CD4-positive, alpha-beta T cell treated with Interleukin-17A for 4 hours (primary cell): ENCODE results near the gene LPAR4.
"Not testable (repeated sequence)": the region's sequence is repeated elsewhere in the genome, so short reads cannot be mapped to it uniquely, and the experiment has no call there.

Experiments
- DNase-seq: peaks from one replicate; pipeline ENCODE4 v3.0.0-alpha.2; 2020; ENCODE audit warnings: mixed read lengths

The LPAR4 gene, protein sequence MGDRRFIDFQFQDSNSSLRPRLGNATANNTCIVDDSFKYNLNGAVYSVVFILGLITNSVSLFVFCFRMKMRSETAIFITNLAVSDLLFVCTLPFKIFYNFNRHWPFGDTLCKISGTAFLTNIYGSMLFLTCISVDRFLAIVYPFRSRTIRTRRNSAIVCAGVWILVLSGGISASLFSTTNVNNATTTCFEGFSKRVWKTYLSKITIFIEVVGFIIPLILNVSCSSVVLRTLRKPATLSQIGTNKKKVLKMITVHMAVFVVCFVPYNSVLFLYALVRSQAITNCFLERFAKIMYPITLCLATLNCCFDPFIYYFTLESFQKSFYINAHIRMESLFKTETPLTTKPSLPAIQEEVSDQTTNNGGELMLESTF

DNA sequence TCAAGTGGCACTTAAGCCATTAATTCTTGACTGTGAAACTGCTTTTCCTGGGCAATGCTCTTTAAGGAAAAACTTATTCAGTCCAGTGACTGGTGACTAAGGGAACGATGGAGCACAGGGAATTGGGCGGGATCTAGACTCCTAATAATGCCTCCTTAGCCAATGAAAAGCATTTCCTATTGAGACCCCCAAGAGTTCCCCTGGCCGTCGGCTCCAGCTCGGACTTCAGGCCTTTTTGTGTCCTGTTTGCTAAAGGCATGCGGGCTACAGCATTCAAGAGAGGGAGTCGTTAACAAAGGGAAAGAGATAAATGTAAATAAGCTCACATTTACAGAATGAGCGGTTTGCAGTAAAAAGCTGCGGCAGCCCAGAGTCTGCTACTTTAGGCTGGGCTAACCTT is at the start of gene LPAR4:
Gene LPAR4, plus strand, starts transcription at position 232 of the 400 bp plus-strand sequence. CDS start 7,150 bp downstream, outside the sequence.
- DNase-seq = no peak

DNA sequence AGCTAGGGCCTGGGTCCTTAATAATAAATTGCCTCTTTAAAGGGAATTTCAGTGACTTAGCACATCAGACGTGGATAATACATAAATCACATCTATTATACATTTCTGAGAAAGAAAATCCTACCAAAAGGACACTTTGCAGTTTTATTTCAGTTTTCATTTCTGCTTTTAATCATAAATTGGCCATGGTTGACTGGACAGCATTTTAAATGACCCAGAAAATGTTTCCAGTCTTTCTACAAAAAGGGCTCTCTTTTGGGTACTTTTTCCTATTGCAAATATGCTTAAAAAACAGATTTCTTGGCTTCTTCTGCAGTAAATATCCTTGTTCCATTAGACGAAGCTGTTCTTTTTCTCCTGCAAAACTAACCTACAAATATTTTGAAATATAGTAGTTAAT is 41.4 kb upstream of the LPAR4 start:
- DNase-seq = no peak

DNA sequence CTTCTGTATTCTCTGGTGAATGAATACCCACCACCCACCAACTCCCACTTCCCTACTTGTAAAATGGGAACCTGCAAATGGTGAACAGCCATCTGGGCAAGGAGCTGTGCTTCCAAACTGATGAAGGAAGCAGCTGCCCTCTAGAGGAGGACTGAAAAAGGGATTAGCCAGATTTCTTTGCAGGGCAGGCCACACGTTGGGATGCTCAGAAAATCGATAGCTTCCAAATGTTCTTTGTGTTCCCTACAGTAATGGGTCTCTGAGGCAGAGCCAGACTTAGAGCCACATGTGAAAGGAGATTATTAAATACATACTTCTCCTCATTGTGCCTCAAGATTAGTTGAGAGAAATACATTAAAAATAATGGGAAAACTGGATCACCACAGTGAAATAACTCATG is 39.3 kb upstream of the LPAR4 start:
- DNase-seq = no peak

DNA sequence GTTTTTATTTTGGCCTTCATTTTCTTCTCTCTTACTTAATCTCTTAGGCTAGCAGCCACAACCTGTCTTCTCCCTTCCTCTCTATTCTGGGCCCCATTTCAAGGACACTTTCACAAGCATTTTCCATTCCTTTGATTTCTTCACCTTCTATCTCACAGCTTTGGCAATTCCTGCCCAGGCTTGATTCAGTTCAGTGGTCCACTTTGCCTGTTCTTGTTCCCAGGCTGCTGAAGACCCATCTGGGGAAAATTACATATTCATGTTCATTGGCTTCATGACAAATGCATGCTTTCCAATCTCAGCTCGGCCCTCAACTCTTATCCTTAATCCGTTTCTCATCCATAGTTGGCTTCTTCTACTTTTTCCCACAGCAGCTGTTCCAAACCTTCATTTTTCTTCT is 38.7 kb upstream of the LPAR4 start:
- DNase-seq = no peak

DNA sequence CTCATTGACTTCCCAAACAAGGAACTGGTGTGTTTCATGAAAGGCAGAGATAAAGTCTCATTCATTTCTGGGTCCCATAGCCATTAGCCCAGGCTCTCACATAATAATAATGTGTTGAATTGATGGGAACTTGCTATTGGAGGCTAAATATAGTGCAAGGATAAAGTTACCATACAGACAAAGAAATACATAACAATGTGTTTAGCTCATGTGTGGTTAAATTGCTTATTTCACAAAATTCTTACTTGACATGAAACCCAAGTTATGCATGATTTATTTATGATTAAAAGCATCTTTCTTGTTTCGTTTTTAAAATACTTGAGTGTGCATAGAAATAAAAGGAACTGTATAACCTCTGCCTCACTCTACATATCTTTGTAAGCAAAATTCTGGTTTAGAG is 37.3 kb upstream of the LPAR4 start:
- DNase-seq = no peak

DNA sequence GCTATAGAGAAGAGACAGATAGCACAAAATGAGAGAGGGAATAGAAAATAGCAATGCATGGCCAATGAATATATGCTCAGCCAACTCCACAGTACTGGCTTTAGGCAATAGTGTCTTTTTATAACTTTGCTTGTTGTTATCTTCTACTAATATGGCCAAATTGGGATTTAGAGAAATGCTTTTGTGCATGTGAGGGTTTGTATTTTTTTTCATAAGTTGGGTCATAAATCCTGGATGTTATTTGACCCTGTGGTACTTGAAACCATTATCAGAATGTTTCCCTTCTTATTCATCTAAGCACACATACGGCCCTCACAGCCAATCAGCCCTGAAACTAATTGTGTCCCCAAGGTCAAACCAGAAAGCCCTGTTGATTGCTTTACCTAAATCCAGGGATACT is 35.2 kb upstream of the LPAR4 start:
- DNase-seq = no peak

DNA sequence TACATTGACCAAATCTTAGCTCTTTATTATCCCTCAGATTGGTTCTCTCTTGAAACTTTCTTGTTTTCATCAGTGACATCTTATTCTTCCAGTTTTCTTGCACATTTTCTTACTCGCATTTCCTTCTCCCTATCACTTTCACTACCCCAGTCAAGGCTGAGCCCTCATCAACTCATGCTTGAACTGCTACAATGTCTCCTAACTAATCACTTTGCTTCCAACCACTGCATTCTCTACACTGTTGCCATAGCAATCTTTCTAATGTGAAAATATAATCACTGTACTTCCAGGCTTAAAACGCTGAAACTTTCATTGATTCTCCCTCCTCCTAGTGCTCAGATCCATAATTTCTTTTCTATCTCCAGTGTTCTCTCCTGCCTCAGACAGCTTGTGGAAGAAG is 22.2 kb upstream of the LPAR4 start:
- no peak for DNase-seq

DNA sequence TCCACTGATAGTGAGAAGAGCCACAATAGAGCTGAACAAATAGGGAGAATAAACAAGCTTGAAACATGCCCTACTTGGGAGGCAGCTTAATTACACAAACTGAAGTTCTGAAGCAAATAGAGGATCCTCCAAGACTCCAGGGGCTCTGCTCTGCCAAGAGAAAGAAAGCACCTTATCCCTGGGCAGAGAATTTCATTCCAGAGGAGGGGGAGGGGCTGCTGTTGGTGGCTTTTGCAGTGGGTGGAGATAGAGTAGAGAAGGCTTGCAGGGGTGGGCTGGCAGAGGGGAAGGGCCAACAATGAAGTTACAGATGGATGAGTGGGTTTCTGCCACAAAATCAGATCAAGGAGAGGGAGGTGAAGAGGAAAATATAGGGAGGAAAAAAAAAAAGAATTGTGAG is 1.0 kb upstream of the LPAR4 start:
- DNase-seq = no peak

DNA sequence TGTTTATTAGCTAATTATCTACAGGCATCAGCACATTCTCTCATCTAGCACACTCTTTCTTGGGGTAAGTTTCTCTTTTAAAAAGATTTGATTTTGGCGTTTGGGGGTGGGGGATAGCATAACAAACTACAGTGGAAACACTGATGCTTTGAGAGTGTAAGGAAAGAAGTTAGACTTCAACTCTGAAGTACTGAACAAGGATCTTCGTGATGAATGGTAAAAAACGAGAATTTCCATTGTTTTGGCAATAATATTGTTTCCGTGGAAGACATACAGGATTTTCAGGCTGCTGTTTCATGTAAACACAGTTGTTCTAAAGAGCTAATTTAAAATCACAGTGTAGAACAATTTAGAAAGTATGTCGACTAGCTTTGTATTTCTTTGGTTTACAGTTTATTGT is 451 bp downstream of the LPAR4 start:
- no peak for DNase-seq

DNA sequence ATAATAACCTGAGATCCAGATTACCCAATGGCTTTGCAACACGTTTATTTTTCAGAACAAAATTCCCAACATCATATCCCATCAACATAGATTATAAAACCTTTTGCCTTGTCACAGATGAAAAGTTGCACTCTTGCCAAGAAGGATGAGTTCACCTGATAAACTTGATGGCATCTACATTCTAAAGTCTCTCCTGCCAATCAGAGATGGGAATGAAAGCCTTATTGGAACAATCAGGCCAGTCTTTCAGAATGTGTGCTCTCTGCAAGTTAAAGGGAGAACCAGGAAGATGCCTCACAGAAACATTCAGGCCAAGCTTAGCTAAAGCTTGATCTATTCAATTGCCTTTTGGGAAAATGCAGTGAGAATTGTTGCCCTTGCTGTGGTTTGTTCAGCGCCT is 1.3 kb downstream of the LPAR4 start:
- no peak for DNase-seq

DNA sequence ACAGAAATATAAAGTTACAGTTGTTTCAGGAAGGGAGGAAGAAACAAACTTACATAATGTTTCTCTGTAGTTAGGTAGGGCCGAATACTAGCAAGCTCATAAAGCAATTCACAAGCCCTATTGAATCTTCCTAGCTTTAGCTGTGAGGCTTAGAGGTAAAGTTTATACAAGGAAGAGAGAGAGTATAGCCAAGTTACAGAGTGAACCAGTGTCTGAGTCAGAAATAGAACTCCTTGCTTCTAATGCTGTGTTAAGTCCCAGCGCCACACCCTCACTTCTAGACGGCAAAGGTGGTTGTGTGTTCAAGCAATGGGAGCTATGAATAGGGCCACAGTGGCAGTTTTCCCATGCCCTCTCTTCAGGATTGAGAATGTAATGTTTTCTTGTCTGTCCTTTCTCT is 6.1 kb downstream of the LPAR4 start:
- no peak for DNase-seq

DNA sequence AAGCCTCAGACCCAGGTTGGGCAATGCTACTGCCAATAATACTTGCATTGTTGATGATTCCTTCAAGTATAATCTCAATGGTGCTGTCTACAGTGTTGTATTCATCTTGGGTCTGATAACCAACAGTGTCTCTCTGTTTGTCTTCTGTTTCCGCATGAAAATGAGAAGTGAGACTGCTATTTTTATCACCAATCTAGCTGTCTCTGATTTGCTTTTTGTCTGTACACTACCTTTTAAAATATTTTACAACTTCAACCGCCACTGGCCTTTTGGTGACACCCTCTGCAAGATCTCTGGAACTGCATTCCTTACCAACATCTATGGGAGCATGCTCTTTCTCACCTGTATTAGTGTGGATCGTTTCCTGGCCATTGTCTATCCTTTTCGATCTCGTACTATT is 7.4 kb downstream of the LPAR4 start:
- no peak for DNase-seq

DNA sequence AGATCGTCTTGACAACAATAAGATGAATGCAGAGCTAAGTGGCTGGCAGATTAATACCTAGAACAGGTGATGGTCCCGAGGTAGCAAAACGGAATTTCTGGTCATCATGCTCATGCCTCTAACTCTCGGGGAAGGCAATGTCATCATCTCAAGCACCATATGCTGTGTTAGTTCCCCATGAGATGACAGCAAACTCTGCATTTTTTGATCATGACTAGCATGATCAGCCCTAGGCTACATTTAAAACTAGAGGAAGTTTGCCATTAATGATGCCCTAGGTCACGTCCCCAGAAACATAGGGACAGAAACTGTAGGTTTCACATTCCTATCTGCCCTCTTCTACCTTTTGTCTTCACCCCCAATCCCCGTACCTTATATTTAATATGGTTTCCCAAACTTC is 11.6 kb downstream of the LPAR4 start:
- DNase-seq = no peak

DNA sequence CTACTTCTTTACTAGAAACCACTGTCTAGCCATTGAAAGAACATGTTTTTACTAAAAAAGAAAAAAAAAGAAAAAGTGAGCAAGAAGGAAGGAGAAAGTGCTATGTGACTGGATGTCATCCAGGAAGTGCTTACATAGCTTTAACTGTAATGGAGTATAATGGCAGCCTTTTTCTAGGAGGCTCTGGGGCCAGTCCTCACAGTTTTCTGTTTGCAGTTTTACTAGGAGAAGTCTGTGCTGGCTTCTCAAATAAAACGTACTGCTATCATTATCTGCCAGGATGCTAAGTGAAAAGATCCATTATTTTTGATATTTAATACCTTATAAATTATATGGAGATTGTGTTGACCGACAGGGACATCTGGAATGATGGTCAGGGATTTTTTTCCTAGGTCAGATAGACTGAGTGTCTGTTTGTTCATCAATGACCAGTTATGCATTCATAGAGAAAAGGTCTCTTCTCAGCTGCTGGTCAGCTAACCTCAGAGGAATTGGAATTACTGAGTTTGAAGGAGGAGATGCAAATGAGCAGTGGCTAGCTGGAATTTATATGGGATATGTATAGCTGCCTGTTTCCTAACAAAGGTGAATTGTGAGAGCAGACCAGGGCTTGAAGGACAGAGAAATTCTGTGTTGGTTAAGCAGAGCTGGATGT is 21.7 kb downstream of the LPAR4 start:
- DNase-seq = no peak

DNA sequence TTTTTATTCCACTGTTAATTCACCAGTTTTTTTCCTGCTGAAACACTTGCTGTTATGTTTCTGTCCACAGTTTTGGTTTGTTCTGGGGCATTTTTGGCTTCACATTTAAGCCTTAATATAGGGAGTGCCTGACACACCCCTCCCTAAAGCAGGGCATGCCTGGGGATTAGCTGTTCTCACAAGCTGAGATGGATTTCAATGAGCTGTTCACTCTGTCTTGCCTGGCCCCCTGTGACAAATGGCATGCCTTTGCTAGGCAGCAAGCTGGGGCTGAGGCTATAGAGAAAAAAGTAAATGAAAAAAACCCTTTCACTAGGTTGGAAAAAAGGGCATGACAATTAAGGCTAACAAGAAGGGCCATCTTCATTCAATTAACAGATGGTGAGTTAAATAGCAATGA is 22.4 kb downstream of the LPAR4 start:
- DNase-seq = no peak

DNA sequence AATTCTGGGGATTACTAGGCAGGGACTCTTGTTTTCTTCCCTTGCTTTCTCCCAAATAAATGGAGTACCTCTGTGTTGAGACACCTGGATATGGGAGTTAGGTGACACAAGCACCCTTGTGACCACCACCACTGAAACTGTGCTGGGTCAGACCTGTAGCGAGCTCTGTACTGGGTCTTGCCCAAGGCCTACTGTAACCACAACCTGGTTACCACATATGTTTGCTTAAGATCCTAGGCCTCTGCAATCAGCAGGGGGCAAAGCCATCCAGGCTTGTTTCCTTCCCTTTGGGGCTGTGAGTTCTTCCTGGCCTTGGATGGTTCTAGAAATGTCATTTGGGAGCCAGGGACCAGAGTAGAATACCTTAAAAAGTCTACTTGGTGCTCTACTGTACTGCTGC is 49.4 kb downstream of the LPAR4 start:
- no peak for DNase-seq

DNA sequence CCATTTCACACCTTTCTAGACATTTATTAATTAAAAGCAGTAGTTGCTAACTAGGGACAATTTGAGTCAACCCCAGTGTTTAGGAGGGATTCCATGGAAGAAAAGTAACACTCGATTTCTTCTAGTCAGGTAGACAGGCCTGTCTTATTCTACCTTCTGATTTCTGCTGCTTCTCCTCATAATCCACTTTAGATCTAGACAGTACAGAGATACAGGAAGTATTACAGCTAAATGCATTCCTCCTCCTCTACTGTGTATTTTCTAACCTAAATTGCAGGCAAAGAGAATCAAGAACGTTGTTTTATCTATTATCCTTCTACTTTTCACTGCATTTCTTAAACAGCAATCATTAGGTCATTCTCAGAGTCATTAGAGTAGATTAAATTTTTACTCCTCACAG is 52.6 kb downstream of the LPAR4 start:
- DNase-seq = no peak

DNA sequence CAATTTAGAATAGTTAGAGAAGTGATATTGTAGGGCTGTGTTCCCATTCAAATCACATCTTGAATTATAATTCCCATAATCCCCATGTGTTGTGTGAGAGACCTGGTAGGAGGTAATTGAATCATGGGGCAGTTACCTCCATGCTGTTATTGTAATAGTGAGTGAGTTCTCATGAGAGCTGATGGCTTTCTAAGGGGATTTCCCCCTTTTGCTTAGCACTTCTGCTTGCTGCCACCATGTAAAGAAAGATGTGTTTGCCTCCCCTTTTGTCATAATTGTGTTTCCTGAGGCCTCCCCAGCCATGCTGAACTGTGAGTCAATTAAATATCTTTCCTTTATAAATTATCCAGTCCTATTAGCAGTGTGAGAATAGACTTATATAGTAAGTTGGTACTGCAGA is 53.2 kb downstream of the LPAR4 start:
- DNase-seq = no peak

DNA sequence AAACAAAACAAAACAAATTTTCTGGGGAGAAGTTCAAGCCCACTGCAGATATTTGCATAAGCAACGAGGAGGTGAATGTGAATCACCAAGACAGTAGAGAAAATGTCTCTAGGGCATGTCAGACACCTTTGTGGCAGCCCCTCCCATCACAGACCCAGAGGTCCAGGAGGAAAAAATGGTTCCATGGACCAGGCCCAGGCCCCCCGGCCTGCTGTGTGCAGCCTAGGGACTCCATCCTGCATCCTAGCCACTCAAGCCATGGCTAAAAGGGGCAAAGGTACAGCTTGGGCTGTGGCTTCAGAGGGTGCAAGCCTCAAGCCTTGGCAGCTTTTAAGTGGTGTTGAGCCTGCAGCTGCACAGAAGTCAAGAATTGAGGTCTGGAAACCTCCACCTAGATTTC is 54.0 kb downstream of the LPAR4 start:
- DNase-seq = no peak

DNA sequence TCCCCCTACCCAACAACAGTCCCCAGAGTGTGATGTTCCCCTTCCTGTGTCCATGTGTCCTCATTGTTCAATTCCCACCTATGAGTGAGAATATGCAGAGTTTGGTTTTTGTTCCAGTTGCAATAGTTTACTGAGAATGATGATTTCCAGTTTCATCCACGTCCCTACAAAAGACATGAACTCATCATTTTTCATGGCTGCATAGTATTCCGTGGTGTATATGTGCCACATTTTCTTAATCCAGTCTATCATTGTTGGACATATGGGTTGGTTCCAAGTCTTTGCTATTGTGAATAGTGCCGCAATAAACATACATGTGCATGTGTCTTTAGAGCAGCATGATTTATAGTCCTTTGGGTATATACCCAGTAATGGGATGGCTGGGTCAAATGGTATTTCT is 55.0 kb downstream of the LPAR4 start:
- not testable (repeated sequence) for DNase-seq
